Ammon's horn (tissue), 1 donor: ENCODE data around the gene CXCL1.

Experiments
- DNase-seq: peaks from one replicate; pipeline ENCODE4 v3.0.0-alpha.2; 2016; ENCODE audit warnings: low spot score

CXCL1 gene

GRCh38 chr4:73851293-73851692 is 17.9 kb upstream of the CXCL1 start:
- DNase-seq: no peak

GRCh38 chr4:73852771-73853170 is 16.4 kb upstream of the CXCL1 start:
- DNase-seq: no peak

- no peak for DNase-seq
Measured at GRCh38 chr4:73853246-73853704, 15.9 kb upstream of the CXCL1 start, which contains the start of gene PF4V1. Gene PF4V1, plus strand, starts transcription at chr4:73853296. Its CDS starts 67 bp downstream, at chr4:73853363.

- no peak for DNase-seq
Measured at GRCh38 chr4:73853718-73854473, 15.3 kb upstream of the CXCL1 start.

GRCh38 chr4:73855406-73855805 is 13.8 kb upstream of the CXCL1 start:
- no peak for DNase-seq

- no peak for DNase-seq
Measured at GRCh38 chr4:73856518-73856917, 12.7 kb upstream of the CXCL1 start.

- no peak for DNase-seq
Measured at GRCh38 chr4:73859614-73860088, 9.5 kb upstream of the CXCL1 start.

GRCh38 chr4:73860181-73860580 is 9.0 kb upstream of the CXCL1 start:
- no peak for DNase-seq

GRCh38 chr4:73860917-73861316 is 8.3 kb upstream of the CXCL1 start:
- no peak for DNase-seq

GRCh38 chr4:73862322-73862721 is 6.9 kb upstream of the CXCL1 start:
- DNase-seq: no peak

GRCh38 chr4:73864365-73864764 is 4.8 kb upstream of the CXCL1 start:
- no peak for DNase-seq

GRCh38 chr4:73864961-73865360 is 4.2 kb upstream of the CXCL1 start:
- no peak for DNase-seq

GRCh38 chr4:73865431-73866096 is 3.6 kb upstream of the CXCL1 start:
- no peak for DNase-seq

- no peak for DNase-seq
Measured at GRCh38 chr4:73866246-73866645, 2.9 kb upstream of the CXCL1 start.

GRCh38 chr4:73867783-73868182 is 1.4 kb upstream of the CXCL1 start:
- no peak for DNase-seq

GRCh38 chr4:73868206-73869129 is 725 bp upstream of the CXCL1 start:
- no peak for DNase-seq

- DNase-seq: no peak
Measured at GRCh38 chr4:73870260-73870659, 1.1 kb downstream of the CXCL1 start.

GRCh38 chr4:73870768-73871167 is 1.6 kb downstream of the CXCL1 start:
- DNase-seq: no peak

GRCh38 chr4:73871511-73872310 is 2.5 kb downstream of the CXCL1 start:
- DNase-seq: no peak

- DNase-seq: no peak
Measured at GRCh38 chr4:73872316-73873108, 3.3 kb downstream of the CXCL1 start.

- DNase-seq: no peak
Measured at GRCh38 chr4:73874386-73874785, 5.2 kb downstream of the CXCL1 start.
